Testis (tissue), 2 donors: Measurements from ENCODE around the gene SBNO2.

ENCODE experiments used
- POLR2A ChIP-seq: fragments of 450-650 bp; IDR thresholded peaks from one replicate; pipeline ENCODE4 v1.6.1; 2017; ENCODE audit warnings: antibody characterized with exemption, mild to moderate bottlenecking, moderate library complexity
- TF ChIP-seq, protein P1 (sequence below), 3 experiments: fragments of 450-650 bp in 2 of 3; fragments of 200-600 bp in 1 of 3; sonication (generic) in 1 of 3; IDR thresholded peaks; one replicate each; pipeline ENCODE4 v1.5.1; 2016 to 2019; ENCODE audit warnings: antibody characterized with exemption in 3 of 3, mild to moderate bottlenecking in 2 of 3, moderate library complexity in 1 of 3

DNA sequence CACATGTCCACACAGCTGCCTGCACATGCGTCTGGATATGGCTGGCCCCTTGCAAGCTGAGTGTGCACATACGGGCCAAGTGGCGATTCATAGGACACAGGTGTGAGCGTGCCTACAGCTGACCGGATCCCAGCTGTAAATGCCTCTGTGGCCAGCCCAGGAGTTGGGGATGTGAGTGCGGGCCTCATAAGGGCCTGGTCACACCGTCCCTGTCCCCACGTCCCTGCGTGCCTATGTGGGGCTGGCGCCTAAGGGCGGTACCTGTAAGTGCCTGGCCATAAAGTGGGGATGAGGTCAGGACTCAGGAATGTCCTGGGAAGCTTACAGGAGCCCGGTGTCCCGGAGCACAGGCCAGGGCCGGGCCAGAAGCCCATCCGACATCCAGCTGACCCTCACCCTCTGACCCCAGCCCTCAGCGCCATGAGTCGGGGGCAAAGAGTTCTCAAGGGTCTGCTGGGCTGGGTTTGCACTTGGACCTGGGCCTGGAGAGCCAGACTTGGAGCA, 108.4 kb downstream of the SBNO2 start:
- TF ChIP-seq, protein P1, sequence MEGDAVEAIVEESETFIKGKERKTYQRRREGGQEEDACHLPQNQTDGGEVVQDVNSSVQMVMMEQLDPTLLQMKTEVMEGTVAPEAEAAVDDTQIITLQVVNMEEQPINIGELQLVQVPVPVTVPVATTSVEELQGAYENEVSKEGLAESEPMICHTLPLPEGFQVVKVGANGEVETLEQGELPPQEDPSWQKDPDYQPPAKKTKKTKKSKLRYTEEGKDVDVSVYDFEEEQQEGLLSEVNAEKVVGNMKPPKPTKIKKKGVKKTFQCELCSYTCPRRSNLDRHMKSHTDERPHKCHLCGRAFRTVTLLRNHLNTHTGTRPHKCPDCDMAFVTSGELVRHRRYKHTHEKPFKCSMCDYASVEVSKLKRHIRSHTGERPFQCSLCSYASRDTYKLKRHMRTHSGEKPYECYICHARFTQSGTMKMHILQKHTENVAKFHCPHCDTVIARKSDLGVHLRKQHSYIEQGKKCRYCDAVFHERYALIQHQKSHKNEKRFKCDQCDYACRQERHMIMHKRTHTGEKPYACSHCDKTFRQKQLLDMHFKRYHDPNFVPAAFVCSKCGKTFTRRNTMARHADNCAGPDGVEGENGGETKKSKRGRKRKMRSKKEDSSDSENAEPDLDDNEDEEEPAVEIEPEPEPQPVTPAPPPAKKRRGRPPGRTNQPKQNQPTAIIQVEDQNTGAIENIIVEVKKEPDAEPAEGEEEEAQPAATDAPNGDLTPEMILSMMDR (IDR thresholded peaks at IDR 0.05): no peak
- TF ChIP-seq POLR2A: no peak
